Adrenal gland (tissue), 5 donors: Measurements from ENCODE around the gene CACNA1E.

Source experiments
- POLR2A ChIP-seq, 2 donors: fragments of 450-650 bp; IDR thresholded peaks; one replicate each; pipeline ENCODE4 v1.6.1; 2017; ENCODE audit warnings: antibody characterized with exemption in 2 of 2, mild to moderate bottlenecking in 2 of 2, moderate library complexity in 1 of 2
- TF ChIP-seq, protein P1 (sequence below), 6 experiments: fragments of 450-650 bp in 4 of 6; fragments of 200-600 bp in 2 of 6; sonication (generic) in 1 of 6; IDR thresholded peaks; 1 replicate in 5 of 6; 2 replicates in 1 of 6; pipeline versions ENCODE4 v1.5.1 to v1.8.0; 2016 to 2021; ENCODE audit warnings: antibody characterized with exemption in 6 of 6, mild to moderate bottlenecking in 2 of 6, moderate library complexity in 1 of 6
- donor health status: DM: no; HTN: no; CAD: no.

DNA sequence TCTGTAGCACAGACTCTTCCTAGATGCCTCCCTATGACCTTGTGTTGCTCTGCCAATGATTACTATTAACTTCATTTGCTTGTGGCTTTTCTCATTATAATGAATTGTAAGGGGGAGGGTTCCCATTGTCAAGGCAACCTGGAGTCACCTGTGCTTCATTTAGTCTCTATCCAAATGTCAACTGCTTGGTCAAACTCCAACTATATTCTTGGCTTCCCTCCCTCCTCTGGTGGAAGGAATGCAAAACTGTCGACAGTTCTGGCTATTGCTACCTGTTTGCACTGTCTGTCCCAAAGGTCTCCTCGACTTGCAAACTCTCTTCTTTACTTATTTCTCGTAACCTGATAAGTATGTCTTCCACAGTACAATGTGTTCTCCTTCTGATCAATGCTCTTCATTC, 100.3 kb downstream of the CACNA1E start:
- TF ChIP-seq, protein P1, sequence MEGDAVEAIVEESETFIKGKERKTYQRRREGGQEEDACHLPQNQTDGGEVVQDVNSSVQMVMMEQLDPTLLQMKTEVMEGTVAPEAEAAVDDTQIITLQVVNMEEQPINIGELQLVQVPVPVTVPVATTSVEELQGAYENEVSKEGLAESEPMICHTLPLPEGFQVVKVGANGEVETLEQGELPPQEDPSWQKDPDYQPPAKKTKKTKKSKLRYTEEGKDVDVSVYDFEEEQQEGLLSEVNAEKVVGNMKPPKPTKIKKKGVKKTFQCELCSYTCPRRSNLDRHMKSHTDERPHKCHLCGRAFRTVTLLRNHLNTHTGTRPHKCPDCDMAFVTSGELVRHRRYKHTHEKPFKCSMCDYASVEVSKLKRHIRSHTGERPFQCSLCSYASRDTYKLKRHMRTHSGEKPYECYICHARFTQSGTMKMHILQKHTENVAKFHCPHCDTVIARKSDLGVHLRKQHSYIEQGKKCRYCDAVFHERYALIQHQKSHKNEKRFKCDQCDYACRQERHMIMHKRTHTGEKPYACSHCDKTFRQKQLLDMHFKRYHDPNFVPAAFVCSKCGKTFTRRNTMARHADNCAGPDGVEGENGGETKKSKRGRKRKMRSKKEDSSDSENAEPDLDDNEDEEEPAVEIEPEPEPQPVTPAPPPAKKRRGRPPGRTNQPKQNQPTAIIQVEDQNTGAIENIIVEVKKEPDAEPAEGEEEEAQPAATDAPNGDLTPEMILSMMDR (IDR thresholded peaks at IDR 0.05) = no peak
- TF ChIP-seq POLR2A (IDR thresholded peaks at IDR 0.05) = no peak
